Tongue (tissue), 1 donor: ENCODE results near the gene DNAJC24. TPM values are rescaled to one million over a fixed set of nuclear protein-coding genes. Genes with fewer than 3 reads are reported as not detected.

Experiments used
- total RNA-seq: library from RNA; depleted of rRNA; stranded (reverse); fragments of >200 nt; gene quantifications from one replicate; pipeline ENCODE4 v1.2.3, GENCODE V29; 2014

DNAJC24 gene
- total RNA-seq, 1 donor from 2014 or later = 18.3 TPM

Other genes starting within 250 kb of the DNAJC24 start
- gene DCDC1, start 121 bp upstream of the DNAJC24 start, total RNA-seq = 0.62 TPM
- gene IMMP1L, start 139.8 kb downstream of the DNAJC24 start, total RNA-seq = 38.0 TPM
- gene ELP4, start 139.9 kb downstream of the DNAJC24 start, total RNA-seq = 41.7 TPM